ENCODE results near the gene SMG7.

DNA sequence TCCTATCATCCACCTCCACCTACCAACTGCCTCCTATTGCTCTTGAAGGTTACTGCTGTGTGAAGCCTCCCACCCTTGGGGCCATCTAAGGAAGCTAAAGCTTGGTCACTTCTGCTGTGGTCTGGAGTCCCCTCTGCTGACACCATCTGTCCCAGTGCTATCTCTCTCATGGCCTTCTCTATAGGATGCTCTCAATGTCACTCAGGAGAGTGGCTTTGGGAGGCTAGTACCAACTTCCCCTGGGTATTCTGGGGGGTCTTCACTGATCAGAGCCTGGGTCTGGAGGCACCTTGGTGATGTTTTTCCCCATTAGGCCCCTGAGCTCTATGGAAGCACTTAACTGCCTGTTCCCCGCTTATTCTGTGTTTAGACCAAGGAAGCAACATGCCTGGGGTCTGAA, 130.2 kb downstream of the SMG7 start:
- TF ChIP-seq, protein P1, sequence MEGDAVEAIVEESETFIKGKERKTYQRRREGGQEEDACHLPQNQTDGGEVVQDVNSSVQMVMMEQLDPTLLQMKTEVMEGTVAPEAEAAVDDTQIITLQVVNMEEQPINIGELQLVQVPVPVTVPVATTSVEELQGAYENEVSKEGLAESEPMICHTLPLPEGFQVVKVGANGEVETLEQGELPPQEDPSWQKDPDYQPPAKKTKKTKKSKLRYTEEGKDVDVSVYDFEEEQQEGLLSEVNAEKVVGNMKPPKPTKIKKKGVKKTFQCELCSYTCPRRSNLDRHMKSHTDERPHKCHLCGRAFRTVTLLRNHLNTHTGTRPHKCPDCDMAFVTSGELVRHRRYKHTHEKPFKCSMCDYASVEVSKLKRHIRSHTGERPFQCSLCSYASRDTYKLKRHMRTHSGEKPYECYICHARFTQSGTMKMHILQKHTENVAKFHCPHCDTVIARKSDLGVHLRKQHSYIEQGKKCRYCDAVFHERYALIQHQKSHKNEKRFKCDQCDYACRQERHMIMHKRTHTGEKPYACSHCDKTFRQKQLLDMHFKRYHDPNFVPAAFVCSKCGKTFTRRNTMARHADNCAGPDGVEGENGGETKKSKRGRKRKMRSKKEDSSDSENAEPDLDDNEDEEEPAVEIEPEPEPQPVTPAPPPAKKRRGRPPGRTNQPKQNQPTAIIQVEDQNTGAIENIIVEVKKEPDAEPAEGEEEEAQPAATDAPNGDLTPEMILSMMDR (conservative IDR thresholded peaks at IDR 0.05 in 1 of 2, IDR thresholded peaks at IDR 0.05 in 1 of 2; ENCODE audit: extremely low read depth in 1 of 2, insufficient read depth in 1 of 2, low read depth in 1 of 2, low read length in 2 of 2), result no peak
- TF ChIP-seq EZH2 (IDR thresholded peaks at IDR 0.05; ENCODE audit: borderline replicate concordance, low read length), result no peak

All from mammary epithelial cell (primary cell).